Esophagus muscularis mucosa (tissue), 4 donors: ENCODE data around the gene HLA-E. TPM values are rescaled to one million over a fixed set of nuclear protein-coding genes. Genes with fewer than 3 reads are reported as not detected.
"Not testable (repeated sequence)": the region's sequence is repeated elsewhere in the genome, so short reads cannot be mapped to it uniquely, and the experiment has no call there.

Experiments used
- DNase-seq: peaks from one replicate; pipeline ENCODE4 v3.0.0-alpha.2; 2017; ENCODE audit errors: extremely low spot score
- H3K27ac ChIP-seq, 4 donors: fragments of 200-600 bp; sonication (generic); replicated peaks in 1 of 4; 1 replicate in 3 of 4; 2 replicates in 1 of 4; pipeline ENCODE4 v1.5.1; 2016 to 2019; ENCODE audit warnings: mild to moderate bottlenecking in 1 of 4
- H3K27me3 ChIP-seq, 4 donors: fragments of 200-600 bp; sonication (generic); one replicate each; pipeline versions ENCODE4 v1.5.1 to v1.6.0; 2016 to 2019
- H3K36me3 ChIP-seq, 4 donors: fragments of 200-600 bp; sonication (generic); one replicate each; pipeline ENCODE4 v1.5.1; 2016 to 2019
- H3K4me1 ChIP-seq, 4 donors: fragments of 200-600 bp; sonication (generic); one replicate each; pipeline ENCODE4 v1.5.1; 2016 to 2019
- H3K4me3 ChIP-seq, 4 donors: fragments of 200-600 bp; sonication (generic); 1 replicate in 2 of 4; 2 replicates in 2 of 4; pipeline ENCODE4 v1.5.1; 2016 to 2019; ENCODE audit warnings: mild to moderate bottlenecking in 4 of 4, moderate library complexity in 1 of 4
- H3K9me3 ChIP-seq, 4 donors: fragments of 200-600 bp; sonication (generic); 1 replicate in 3 of 4; 2 replicates in 1 of 4; pipeline ENCODE4 v1.5.1; 2016 to 2019
- EP300 ChIP-seq: sonication (generic); formaldehyde crosslinking; IDR thresholded peaks from one replicate; pipeline ENCODE4 v1.6.1; 2017; ENCODE audit warnings: antibody characterized with exemption
- POLR2A ChIP-seq: fragments of 450-650 bp; IDR thresholded peaks from one replicate; pipeline ENCODE4 v1.6.1; 2017; ENCODE audit warnings: antibody characterized with exemption, moderate library complexity, mild to moderate bottlenecking, low read depth
- POLR2AphosphoS5 ChIP-seq, 2 donors: sonication (generic); formaldehyde crosslinking; IDR thresholded peaks; one replicate each; pipeline ENCODE4 v1.6.1; 2017; ENCODE audit warnings: antibody characterized with exemption in 2 of 2
- WGBS: methylation state at CpG from one replicate; pipeline ENCODE4 v1.1.5; 2018; 5-methylcytosine and 5-hydroxymethylcytosine counted together
- intact Hi-C: fragments of 100-400 bp; cut with DNase I; formaldehyde crosslinking; loops from one replicate; pipeline ENCODE4 v1.15.1; 2023
- total RNA-seq, 4 donors: library from RNA; depleted of rRNA; stranded (reverse); fragments of >200 nt; gene quantifications; one replicate each; pipeline versions ENCODE4 v1.1.0 to v1.2.1, GENCODE V29; 2016
- TF ChIP-seq, protein P1 (sequence below), 3 experiments: fragments of 200-600 bp in 2 of 3; fragments of 450-650 bp in 1 of 3; sonication (generic) in 2 of 3; IDR thresholded peaks; one replicate each; pipeline ENCODE4 v1.5.1; 2017 to 2019; ENCODE audit warnings: antibody characterized with exemption in 3 of 3, mild to moderate bottlenecking in 2 of 3, moderate library complexity in 1 of 3

HLA-E gene
- total RNA-seq, 4 donors from 2014 or later, result 294 to 649 (median 523) TPM

DNA sequence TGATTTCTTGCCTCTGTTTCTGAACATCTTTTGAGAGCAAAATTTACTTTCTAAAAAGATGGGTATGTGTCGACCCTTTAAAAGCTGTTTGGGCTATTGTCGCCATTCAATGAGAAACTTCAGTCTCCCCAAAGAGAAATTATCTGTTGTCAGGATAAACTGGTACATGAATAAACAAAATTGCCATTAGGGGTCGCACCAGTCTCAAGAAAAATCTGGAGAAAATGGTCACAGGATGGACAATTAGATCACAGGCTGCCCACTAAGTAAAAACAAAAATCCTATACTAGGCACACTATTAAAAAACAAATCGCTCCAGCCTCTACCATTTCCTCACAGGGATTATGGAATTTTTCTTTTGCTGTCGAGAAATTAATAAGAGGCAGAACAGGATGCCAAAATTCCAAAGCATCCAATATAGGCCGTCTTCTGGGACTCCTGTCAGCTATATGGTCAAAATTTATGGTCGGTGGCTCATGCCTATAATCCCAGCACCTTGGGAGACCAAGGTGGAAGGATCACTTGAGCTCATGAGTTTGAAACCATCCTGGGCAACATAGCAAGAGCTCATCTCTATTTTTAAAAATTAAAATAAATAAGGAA, 5.5 kb upstream of the HLA-E start:
- 34% methylated on average over 7 of the region's 7 CpGs for WGBS
- no peak for DNase-seq
- peaks cover 0 to 43% (median 22%) of the 10 kb centered on the region in 4 donors for H3K27me3 ChIP-seq
- no peaks in the 10 kb centered on the region for H3K36me3 ChIP-seq
- no peak overlapping the region for H3K4me3 ChIP-seq
- no peak overlapping the region for H3K27ac ChIP-seq
- intact Hi-C loops, result loop anchor here (5.0 kb wide), 3 partner anchors 114 to 189 kb away; partner anchors contain the start of gene DHX16
- peaks cover 5 to 20% (median 10%) of the 10 kb centered on the region in 4 donors for H3K4me1 ChIP-seq
- no peaks in the 10 kb centered on the region for H3K9me3 ChIP-seq
- TF ChIP-seq POLR2A, result no peak
- TF ChIP-seq, protein P1, sequence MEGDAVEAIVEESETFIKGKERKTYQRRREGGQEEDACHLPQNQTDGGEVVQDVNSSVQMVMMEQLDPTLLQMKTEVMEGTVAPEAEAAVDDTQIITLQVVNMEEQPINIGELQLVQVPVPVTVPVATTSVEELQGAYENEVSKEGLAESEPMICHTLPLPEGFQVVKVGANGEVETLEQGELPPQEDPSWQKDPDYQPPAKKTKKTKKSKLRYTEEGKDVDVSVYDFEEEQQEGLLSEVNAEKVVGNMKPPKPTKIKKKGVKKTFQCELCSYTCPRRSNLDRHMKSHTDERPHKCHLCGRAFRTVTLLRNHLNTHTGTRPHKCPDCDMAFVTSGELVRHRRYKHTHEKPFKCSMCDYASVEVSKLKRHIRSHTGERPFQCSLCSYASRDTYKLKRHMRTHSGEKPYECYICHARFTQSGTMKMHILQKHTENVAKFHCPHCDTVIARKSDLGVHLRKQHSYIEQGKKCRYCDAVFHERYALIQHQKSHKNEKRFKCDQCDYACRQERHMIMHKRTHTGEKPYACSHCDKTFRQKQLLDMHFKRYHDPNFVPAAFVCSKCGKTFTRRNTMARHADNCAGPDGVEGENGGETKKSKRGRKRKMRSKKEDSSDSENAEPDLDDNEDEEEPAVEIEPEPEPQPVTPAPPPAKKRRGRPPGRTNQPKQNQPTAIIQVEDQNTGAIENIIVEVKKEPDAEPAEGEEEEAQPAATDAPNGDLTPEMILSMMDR (IDR thresholded peaks at IDR 0.05), result peak; percentile 45 to 62 (median 51)

DNA sequence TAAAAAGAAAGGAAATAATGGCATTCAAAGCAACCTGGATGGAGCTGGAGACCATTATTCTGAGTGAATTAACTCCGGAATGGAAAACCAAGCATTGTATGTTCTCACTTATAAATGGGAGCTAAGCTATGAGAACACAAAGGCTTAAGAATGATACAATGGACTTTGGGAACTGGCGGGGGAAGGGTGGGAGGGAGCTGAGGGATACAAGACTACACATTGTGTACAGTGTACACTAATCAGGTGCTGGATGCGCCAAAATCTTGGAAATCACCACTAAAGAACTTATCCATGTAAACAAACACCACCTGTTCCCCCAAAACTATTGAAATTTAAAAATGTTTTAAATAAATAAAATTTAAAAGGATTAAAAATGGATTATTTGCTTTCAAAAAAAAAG, 4.1 kb upstream of the HLA-E start:
- Histone ChIP-seq H3K27ac (no peak overlapping the region), H3K27me3 (peaks cover 0 to 28% (median 16%) of the 10 kb centered on the region in 4 donors), H3K4me1 (peaks cover 10 to 22% (median 16%) of the 10 kb centered on the region in 4 donors), H3K4me3 (no peak overlapping the region), H3K36me3 (peaks cover 0 to 2% (median under 1%) of the 10 kb centered on the region in 4 donors), H3K9me3 (no peaks in the 10 kb centered on the region)
- 88% methylated on average over 3 of the region's 3 CpGs for WGBS
- intact Hi-C loops, result no loop called here
- TF ChIP-seq, protein P1 (IDR thresholded peaks at IDR 0.05), result no peak
- TF ChIP-seq EP300 (no peak), POLR2A (no peak), POLR2AphosphoS5 (IDR thresholded peaks at IDR 0.05) (no peak)
- DNase-seq, result no peak

DNA sequence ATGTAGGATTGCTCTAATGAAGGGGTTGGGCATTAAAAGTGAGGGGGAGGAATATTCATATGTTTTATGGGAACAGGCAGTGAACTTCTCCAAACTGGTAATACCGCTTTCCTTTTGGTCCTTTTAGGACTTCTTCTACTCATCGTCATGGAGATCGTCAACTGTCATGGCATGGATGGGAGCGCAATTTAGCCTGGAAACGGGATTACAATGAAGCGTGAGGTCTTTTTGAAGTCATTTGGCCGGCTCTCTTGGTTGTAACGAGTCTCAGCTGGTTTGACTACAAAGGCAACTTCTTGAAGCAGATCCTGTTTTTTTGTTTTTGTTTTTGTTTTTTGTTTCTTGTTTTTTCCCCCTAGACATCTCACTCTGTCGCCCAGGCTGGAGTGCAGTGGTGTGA, 1.4 kb upstream of the HLA-E start:
- H3K4me1 ChIP-seq, result peaks cover 26 to 33% (median 30%) of the 10 kb centered on the region in 4 donors
- intact Hi-C loops, result no loop called here
- TF ChIP-seq, protein P1 (IDR thresholded peaks at IDR 0.05), result no peak
- TF ChIP-seq EP300 (no peak), POLR2A (no peak)
- no peak for DNase-seq
- no peaks in the 10 kb centered on the region for H3K9me3 ChIP-seq
- H3K36me3 ChIP-seq, result peaks cover 3 to 29% (median 28%) of the 10 kb centered on the region in 4 donors
- no peak overlapping the region for H3K27ac ChIP-seq
- peaks cover 0 to 6% (median 0%) of the 10 kb centered on the region in 4 donors for H3K27me3 ChIP-seq
- H3K4me3 ChIP-seq, result no peak overlapping the region
- WGBS, result 70% methylated on average over 9 of the region's 9 CpGs

DNA sequence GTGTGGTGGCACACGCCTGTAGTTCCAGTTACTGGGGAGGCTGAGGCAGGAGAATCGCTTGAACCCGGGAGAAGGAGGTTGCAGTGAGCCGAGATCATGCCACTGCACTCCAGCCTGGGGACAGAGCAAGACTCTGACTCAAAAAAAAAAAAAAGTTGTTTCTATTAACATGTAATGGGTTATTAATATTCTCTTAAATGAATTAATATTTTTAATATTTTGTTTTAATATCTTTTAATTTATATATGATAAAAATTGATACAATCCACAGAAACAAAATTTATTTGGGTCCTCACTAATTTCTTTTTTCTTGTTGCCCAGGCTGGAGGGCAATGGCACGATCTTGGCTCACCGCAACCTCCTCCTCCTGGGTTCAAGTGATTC, 620 bp upstream of the HLA-E start:
- Histone ChIP-seq H3K27ac (peak overlapping the region; percentile 97 to 99 (median 98)), H3K36me3 (peaks cover 9 to 37% (median 34%) of the 10 kb centered on the region in 4 donors), H3K4me1 (peaks cover 29 to 36% (median 33%) of the 10 kb centered on the region in 4 donors), H3K4me3 (peak overlapping the region; percentile 81 to 87 (median 86))
- DNase-seq, H3K27me3 ChIP-seq, intact Hi-C loops, H3K9me3 ChIP-seq: not testable (repeated sequence)
- 95% methylated on average over 6 of the region's 6 CpGs for WGBS

DNA sequence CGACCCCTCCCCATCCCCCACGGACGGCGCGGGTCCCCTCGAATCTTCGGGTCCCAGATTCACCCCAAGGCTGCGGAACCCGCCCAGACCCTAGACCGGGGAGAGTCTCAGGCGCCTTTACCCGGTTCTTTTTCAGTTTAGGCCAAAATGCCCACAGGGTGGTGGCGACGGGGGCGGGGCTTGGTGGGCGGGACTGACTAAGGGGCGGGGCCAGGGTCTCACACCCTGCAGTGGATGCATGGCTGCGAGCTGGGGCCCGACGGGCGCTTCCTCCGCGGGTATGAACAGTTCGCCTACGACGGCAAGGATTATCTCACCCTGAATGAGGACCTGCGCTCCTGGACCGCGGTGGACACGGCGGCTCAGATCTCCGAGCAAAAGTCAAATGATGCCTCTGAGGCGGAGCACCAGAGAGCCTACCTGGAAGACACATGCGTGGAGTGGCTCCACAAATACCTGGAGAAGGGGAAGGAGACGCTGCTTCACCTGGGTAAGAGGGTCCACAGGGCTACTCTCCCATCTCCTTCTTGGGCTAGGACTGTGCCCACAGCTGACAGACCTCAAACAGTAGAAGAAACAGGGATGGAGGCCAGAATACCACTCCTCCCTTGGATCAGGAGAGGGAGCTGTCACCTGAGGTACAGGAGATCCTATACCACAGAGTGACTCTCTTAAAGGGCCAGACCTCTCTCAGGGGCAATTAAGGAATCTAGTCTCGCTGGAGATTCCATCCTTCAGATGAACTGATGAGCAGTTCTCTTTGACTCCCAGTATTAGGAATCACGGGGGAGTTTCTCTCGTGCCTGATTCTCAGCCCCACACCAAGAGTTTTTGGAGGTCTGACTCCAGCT, 942 bp downstream of the HLA-E start:
- intact Hi-C loops, result no loop called here

DNA sequence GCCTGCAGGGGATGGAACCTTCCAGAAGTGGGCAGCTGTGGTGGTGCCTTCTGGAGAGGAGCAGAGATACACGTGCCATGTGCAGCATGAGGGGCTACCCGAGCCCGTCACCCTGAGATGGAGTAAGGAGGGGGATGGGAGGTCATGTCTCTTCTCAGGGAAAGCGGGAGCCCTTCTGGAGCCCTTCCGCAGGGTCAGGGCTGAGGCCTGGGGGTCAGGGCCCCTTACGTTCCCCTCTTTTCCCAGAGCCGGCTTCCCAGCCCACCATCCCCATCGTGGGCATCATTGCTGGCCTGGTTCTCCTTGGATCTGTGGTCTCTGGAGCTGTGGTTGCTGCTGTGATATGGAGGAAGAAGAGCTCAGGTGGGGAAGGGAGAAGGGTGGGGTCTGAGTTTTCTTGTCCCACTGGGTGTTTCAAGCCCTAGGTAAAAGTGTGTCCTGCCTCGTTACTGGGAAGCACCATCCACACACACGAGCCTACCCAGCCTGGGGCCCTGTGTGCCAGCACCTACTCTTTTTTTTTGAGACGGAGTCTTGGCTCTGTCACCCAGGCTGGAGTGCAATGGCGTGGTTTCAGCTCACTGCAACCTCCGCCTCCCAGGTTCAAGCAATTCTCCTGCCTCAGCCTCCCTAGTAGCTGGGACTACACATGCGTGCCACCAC, 2.1 kb downstream of the HLA-E start:
- Histone ChIP-seq H3K4me3 (peak overlapping the region; percentile 81 to 87 (median 86)), H3K4me1 (peaks cover 31 to 36% (median 34%) of the 10 kb centered on the region in 4 donors), H3K27ac (peak overlapping the region in 3 of 4 donors; percentile 24 to 97 (median 36)), H3K36me3 (peaks cover 9 to 46% (median 38%) of the 10 kb centered on the region in 4 donors)
- H3K27me3 ChIP-seq, intact Hi-C loops, DNase-seq, H3K9me3 ChIP-seq: not testable (repeated sequence)
- 73% methylated on average over 14 of the region's 14 CpGs for WGBS

More for the DNA sequence above, 942 bp downstream of the HLA-E start:
- Histone ChIP-seq H3K4me3 (peak overlapping the region; percentile 81 to 87 (median 86)), H3K4me1 (peaks cover 31 to 36% (median 34%) of the 10 kb centered on the region in 4 donors), H3K27ac (peak overlapping the region; percentile 97 to 99 (median 98)), H3K9me3 (no peaks in the 10 kb centered on the region), H3K36me3 (peaks cover 9 to 46% (median 38%) of the 10 kb centered on the region in 4 donors), H3K27me3 (no peaks in the 10 kb centered on the region)
- DNase-seq, result peak; percentile 96
- TF ChIP-seq POLR2AphosphoS5 (IDR thresholded peaks at IDR 0.05) (no peak), EP300 (no peak), POLR2A (no peak)
- TF ChIP-seq, protein P1 (IDR thresholded peaks at IDR 0.05), result no peak
- WGBS, result 73% methylated on average over 4 of the region's 38 CpGs
